Gastroesophageal sphincter (tissue), 3 donors: ENCODE results near the gene ST6GALNAC3.

Source experiments
- EP300 ChIP-seq: sonication (generic); formaldehyde crosslinking; IDR thresholded peaks from one replicate; pipeline ENCODE4 v1.6.1; 2017; ENCODE audit warnings: antibody characterized with exemption, mild to moderate bottlenecking
- POLR2A ChIP-seq, 2 donors: fragments of 450-650 bp; IDR thresholded peaks; one replicate each; pipeline ENCODE4 v1.6.1; 2017; ENCODE audit warnings: antibody characterized with exemption in 2 of 2, mild to moderate bottlenecking in 2 of 2, moderate library complexity in 1 of 2
- POLR2AphosphoS5 ChIP-seq: sonication (generic); formaldehyde crosslinking; IDR thresholded peaks from one replicate; pipeline ENCODE4 v1.6.1; 2017; ENCODE audit warnings: antibody characterized with exemption
- TF ChIP-seq, protein P1 (sequence below), 4 experiments: fragments of 200-600 bp in 2 of 4; fragments of 450-650 bp in 2 of 4; sonication (generic) in 1 of 4; IDR thresholded peaks; one replicate each; pipeline ENCODE4 v1.5.1; 2017 to 2019; ENCODE audit warnings: antibody characterized with exemption in 4 of 4, mild to moderate bottlenecking in 2 of 4, moderate library complexity in 2 of 4

DNA sequence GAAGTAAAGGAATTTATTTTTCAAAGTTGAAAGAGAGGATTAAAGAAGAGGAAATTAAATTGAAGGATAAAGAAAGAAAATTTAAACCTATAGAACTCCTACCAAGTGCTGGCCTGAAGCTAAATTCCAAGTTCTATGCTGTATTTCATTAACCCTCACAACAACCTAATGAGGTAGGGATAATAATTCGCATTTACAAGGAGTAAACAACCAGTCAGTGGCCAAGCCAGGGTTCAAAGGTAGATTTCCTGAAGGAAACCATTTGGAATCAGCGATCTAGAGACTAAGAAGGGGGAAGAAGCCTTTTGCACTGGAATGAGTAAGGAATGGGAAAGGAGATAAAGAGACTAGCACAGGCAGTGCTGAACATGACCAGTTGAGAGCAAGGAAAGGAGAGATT is 526.9 kb downstream of the ST6GALNAC3 start:
- no peak for TF ChIP-seq EP300
- TF ChIP-seq POLR2A (IDR thresholded peaks at IDR 0.05), result no peak
- TF ChIP-seq, protein P1, sequence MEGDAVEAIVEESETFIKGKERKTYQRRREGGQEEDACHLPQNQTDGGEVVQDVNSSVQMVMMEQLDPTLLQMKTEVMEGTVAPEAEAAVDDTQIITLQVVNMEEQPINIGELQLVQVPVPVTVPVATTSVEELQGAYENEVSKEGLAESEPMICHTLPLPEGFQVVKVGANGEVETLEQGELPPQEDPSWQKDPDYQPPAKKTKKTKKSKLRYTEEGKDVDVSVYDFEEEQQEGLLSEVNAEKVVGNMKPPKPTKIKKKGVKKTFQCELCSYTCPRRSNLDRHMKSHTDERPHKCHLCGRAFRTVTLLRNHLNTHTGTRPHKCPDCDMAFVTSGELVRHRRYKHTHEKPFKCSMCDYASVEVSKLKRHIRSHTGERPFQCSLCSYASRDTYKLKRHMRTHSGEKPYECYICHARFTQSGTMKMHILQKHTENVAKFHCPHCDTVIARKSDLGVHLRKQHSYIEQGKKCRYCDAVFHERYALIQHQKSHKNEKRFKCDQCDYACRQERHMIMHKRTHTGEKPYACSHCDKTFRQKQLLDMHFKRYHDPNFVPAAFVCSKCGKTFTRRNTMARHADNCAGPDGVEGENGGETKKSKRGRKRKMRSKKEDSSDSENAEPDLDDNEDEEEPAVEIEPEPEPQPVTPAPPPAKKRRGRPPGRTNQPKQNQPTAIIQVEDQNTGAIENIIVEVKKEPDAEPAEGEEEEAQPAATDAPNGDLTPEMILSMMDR (IDR thresholded peaks at IDR 0.05), result no peak
- no peak for TF ChIP-seq POLR2AphosphoS5
